ENCODE results near the gene PMM2.

The PMM2 gene

DNA sequence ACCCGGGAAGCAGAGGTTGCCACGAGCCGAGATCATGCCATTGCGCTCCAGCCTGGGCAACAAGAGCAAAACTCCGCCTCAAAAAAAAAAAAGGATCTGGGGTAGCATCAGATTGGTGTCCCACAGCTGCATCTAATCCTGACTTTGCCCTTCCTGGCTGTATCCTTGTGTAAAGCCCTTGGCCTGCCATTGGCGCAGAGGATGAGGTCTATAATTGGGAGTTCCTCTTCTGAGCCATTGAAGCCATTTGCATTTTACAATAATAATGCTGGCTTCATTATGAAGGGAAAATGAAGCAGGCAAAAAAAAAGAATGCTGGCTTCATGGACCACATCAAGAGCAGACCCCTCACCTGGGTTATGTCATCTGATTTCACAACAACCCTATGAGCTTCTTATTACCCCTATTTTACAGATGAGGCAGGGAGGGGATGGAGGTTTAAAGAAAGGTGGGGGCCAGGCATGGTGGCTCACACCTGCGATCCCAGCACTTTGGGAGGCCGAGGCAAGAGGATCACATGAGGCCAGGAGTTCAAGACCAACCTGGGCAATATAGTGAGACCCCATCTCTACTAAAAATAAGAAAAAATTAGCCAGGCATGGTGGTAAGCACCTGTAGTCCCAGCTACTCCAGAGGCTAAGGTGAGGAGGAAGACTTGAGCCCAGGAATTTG is 83.3 kb downstream of the PMM2 start:
- TF ChIP-seq RAD21 (IDR thresholded peaks at IDR 0.05; ENCODE audit: low read depth) (no peak), TEAD4 (IDR thresholded peaks at IDR 0.05) (no peak), CEBPB (IDR thresholded peaks at IDR 0.05) (no peak), NFIC (IDR thresholded peaks at IDR 0.05) (no peak), TAF1 (IDR thresholded peaks at IDR 0.05; ENCODE audit: low read depth) (no peak), CREB1 (IDR thresholded peaks at IDR 0.05; ENCODE audit: low read depth) (no peak), TCF12 (IDR thresholded peaks at IDR 0.05; ENCODE audit: low read depth) (no peak), MAX (IDR thresholded peaks at IDR 0.05) (no peak), EP300 (IDR thresholded peaks at IDR 0.05; ENCODE audit: borderline replicate concordance) (no peak)

DNA sequence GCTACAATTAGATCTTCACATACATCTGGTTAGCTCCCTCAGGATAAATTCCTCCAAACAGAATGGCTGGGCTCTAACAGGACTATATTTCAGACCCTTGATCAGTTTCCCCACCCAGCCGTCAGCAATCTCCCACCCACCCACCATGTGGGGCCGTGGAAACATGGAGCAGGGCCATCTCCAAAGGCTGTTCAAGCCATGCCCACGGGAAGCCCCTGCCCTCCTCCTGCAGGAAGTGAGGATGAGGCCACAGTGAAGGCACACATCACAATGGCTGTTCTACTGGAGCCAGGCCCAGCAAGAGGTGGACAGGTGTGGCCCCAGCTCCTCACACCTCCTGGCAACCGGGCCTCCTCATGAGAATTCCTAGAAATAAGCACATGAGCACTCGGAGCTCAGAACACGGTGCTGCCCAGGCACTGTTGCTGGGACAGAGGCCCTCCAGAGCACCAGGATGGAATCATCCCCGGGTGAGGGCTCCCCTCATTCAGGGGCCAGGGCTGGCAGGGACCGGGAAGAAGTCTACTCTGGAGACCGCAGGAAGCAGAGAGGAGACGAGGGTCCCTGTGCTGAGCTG is 84.5 kb downstream of the PMM2 start, which contains the start of gene LITAFD:
Gene LITAFD, plus strand, starts transcription at position 311 of the 577 bp plus-strand sequence. CDS start 2,005 bp downstream, outside the sequence.
- TF ChIP-seq USF1 (IDR thresholded peaks at IDR 0.05) (no peak), EGR1 (IDR thresholded peaks at IDR 0.05) (no peak), TCF12 (IDR thresholded peaks at IDR 0.05; ENCODE audit: low read depth) (no peak), TEAD4 (IDR thresholded peaks at IDR 0.05) (no peak), RAD21 (IDR thresholded peaks at IDR 0.05; ENCODE audit: low read depth) (no peak)

DNA sequence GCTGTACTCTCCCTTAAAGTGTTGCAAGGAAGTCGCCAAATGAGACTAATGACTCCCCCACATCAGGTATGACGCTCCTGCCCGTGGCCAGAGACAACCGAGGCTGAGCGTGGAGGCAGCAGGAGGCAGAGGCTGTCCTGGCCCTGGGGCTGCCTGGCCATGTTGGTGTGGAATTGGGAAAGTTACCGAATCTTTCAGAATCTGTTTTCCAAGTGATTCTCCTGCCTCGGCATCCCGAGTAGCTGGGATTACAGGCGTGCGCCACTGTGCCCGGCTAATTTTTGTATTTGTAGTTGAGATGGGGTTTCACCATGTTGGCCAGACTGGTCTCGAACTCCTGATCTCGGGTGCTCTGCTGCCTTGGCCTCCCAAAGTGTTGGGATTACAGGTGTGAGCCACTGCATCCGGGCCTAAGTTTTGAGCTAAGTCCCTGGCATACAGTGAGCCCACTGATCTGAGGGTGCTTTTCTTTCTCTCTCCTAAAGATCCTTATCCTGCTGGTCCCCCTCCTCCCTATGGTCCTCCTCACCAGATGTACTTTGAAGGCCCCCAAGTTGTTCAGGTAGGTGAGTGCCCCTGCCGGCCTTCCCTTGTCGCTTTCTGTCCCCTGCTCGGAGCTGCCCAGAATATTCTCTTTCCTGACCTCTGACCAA is 85.2 kb downstream of the PMM2 start:
- TF ChIP-seq YY1 (IDR thresholded peaks at IDR 0.05; ENCODE audit: low read depth), result no peak
- no peak for TF ChIP-seq CEBPB (IDR thresholded peaks at IDR 0.05)
- TF ChIP-seq TCF12 (IDR thresholded peaks at IDR 0.05; ENCODE audit: low read depth), result no peak
- TF ChIP-seq RAD21 (IDR thresholded peaks at IDR 0.05; ENCODE audit: low read depth), result no peak

DNA sequence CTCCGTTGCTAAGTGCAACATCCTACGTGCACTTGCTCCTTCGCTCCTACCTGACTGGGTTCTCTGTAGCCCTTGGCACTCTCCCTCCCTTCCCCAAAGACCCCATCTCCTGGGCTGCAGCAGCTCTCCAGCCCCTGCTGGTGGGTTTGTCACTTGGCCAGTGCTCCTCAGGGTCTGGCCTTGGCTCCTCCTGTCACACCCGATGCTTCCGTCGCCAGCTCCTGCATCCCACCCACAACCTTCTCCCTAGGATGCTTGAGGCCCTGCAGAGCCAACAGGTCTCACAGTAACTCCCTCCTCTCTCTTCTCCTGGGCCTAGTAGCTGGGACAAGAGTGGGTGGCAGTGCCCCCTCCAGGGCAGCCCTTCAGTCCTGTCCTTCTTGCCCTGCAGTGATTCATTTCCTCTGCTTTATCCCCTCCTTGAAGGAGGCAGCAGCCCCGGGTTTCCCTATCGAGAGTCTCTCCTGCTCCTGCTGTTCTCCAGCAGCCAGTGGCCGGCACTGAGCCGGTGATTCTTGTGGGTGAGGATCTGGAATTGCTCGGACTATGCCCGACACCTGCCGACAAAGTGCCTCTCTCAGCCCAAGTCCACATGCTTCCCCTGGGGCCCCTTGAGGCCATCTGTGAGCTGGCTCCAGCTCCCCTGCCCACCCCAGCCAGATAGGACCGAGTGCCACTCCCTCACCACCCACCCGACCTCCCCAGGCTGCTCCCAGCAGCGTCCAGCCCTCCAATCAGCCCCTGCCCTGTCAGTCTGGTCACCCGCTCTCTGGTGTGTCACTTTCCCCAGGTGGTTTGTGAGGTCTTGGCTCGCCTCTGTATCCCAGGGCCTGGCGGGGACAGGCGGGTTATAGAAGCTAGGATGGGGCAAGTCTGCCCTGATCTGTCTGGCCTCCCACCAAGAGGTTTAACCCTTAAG is 88.3 kb downstream of the PMM2 start:
- TF ChIP-seq YY1 (IDR thresholded peaks at IDR 0.05; ENCODE audit: low read depth), result no peak
- TF ChIP-seq EP300 (IDR thresholded peaks at IDR 0.05; ENCODE audit: borderline replicate concordance), result no peak
- TF ChIP-seq, protein P1, sequence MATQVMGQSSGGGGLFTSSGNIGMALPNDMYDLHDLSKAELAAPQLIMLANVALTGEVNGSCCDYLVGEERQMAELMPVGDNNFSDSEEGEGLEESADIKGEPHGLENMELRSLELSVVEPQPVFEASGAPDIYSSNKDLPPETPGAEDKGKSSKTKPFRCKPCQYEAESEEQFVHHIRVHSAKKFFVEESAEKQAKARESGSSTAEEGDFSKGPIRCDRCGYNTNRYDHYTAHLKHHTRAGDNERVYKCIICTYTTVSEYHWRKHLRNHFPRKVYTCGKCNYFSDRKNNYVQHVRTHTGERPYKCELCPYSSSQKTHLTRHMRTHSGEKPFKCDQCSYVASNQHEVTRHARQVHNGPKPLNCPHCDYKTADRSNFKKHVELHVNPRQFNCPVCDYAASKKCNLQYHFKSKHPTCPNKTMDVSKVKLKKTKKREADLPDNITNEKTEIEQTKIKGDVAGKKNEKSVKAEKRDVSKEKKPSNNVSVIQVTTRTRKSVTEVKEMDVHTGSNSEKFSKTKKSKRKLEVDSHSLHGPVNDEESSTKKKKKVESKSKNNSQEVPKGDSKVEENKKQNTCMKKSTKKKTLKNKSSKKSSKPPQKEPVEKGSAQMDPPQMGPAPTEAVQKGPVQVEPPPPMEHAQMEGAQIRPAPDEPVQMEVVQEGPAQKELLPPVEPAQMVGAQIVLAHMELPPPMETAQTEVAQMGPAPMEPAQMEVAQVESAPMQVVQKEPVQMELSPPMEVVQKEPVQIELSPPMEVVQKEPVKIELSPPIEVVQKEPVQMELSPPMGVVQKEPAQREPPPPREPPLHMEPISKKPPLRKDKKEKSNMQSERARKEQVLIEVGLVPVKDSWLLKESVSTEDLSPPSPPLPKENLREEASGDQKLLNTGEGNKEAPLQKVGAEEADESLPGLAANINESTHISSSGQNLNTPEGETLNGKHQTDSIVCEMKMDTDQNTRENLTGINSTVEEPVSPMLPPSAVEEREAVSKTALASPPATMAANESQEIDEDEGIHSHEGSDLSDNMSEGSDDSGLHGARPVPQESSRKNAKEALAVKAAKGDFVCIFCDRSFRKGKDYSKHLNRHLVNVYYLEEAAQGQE (IDR thresholded peaks at IDR 0.05; ENCODE audit: low read depth), result no peak
- no peak for TF ChIP-seq CEBPB (IDR thresholded peaks at IDR 0.05)
- no peak for TF ChIP-seq EGR1 (IDR thresholded peaks at IDR 0.05)
- TF ChIP-seq MAX (IDR thresholded peaks at IDR 0.05), result no peak
- TF ChIP-seq RAD21 (IDR thresholded peaks at IDR 0.05; ENCODE audit: low read depth), result no peak
- no peak for TF ChIP-seq FOXM1 (IDR thresholded peaks at IDR 0.05; ENCODE audit: borderline replicate concordance, low read depth)
- no peak for TF ChIP-seq USF1 (IDR thresholded peaks at IDR 0.05)
- no peak for TF ChIP-seq CREB1 (IDR thresholded peaks at IDR 0.05; ENCODE audit: low read depth)
- TF ChIP-seq ZBTB7A (IDR thresholded peaks at IDR 0.05; ENCODE audit: low read depth), result no peak
- no peak for TF ChIP-seq TAF1 (IDR thresholded peaks at IDR 0.05; ENCODE audit: low read depth)
- no peak for TF ChIP-seq TEAD4 (IDR thresholded peaks at IDR 0.05)
- no peak for TF ChIP-seq NFIC (IDR thresholded peaks at IDR 0.05)
- TF ChIP-seq TCF12 (IDR thresholded peaks at IDR 0.05; ENCODE audit: low read depth), result no peak

DNA sequence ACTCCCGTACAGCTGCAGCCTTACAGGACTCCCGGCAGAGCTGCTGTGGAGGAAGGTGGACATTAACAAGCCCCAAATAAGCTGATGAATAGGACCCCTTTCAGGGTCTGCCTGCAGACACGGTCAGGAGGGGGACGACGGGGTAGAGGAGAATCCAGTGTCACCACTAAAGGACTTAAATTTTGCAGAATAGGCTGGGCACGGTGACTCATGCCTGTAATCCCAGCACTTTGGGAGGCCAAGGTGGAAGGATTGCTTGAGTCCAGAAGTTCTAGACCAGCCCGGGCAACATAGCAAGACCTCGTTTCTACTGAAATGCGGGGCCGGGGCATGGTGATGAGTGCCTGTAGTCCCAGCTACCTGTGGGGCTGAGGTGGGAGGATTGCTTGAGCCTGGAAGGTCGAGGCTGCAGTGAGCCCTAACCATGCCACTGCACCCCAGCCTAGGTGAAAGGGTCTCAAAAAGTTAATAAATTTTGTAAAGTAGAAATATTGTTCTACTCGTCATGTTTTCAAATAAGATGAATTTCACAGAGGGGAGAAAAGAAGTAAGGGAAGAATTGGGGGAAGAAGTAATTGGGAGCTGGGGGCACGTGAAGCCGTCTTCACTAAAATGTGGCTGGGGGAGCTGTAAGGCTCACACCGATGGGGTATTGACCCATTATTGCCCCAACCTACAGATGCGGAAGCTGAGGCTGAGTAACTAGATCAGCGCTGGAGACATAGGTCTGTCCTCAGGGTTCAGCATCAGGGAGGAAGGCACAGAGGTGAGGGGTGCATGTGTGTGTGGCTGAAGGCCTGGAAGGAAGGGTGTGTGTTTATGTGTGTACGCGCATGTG is 89.2 kb downstream of the PMM2 start:
- TF ChIP-seq, protein P1 (IDR thresholded peaks at IDR 0.05; ENCODE audit: low read depth), result no peak
- no peak for TF ChIP-seq USF1 (IDR thresholded peaks at IDR 0.05)
- no peak for TF ChIP-seq MAX (IDR thresholded peaks at IDR 0.05)
- no peak for TF ChIP-seq FOXM1 (IDR thresholded peaks at IDR 0.05; ENCODE audit: borderline replicate concordance, low read depth)
- TF ChIP-seq EGR1 (IDR thresholded peaks at IDR 0.05), result no peak
- TF ChIP-seq EP300 (IDR thresholded peaks at IDR 0.05; ENCODE audit: borderline replicate concordance), result no peak
- no peak for TF ChIP-seq CREB1 (IDR thresholded peaks at IDR 0.05; ENCODE audit: low read depth)
- no peak for TF ChIP-seq ZBTB7A (IDR thresholded peaks at IDR 0.05; ENCODE audit: low read depth)
- no peak for TF ChIP-seq CEBPB (IDR thresholded peaks at IDR 0.05)
- TF ChIP-seq YY1 (IDR thresholded peaks at IDR 0.05; ENCODE audit: low read depth), result no peak
- TF ChIP-seq NFIC (IDR thresholded peaks at IDR 0.05), result no peak

All from Ishikawa (cell line).